Adrenal gland (tissue), 5 donors: Measurements from ENCODE around the gene GJB5.

Source experiments
- CTCF ChIP-seq, 6 experiments: fragments of 450-650 bp in 4 of 6; fragments of 200-600 bp in 2 of 6; sonication (generic) in 1 of 6; IDR thresholded peaks; 1 replicate in 5 of 6; 2 replicates in 1 of 6; pipeline versions ENCODE4 v1.5.1 to v1.8.0; 2016 to 2021; ENCODE audit warnings: antibody characterized with exemption in 6 of 6, mild to moderate bottlenecking in 2 of 6, moderate library complexity in 1 of 6
- POLR2A ChIP-seq, 2 donors: fragments of 450-650 bp; IDR thresholded peaks; one replicate each; pipeline ENCODE4 v1.6.1; 2017; ENCODE audit warnings: antibody characterized with exemption in 2 of 2, mild to moderate bottlenecking in 2 of 2, moderate library complexity in 1 of 2
- donor health status: DM: no; HTN: no; CAD: no.

GRCh38 chr1:34749992-34750391 is 4.9 kb upstream of the GJB5 start:
- TF ChIP-seq CTCF (IDR thresholded peaks at IDR 0.05) (no peak), POLR2A (IDR thresholded peaks at IDR 0.05) (no peak)
